ENCODE measurements around the gene NFKBIE. TPM values are rescaled to one million over a fixed set of nuclear protein-coding genes. Genes with fewer than 3 reads are reported as not detected.

Gene NFKBIE
- total and polyA plus RNA-seq, 9 of the 15 experiments (the other 6 are each of a cell fraction or from before 2014, with no cell fraction given), result 2.1 to 16.4 (median 11.7) TPM

GRCh38 chr6:44221291-44221960 lies 43.9 kb downstream of the NFKBIE start (continued):
- TF ChIP-seq KDM5B (IDR thresholded peaks at IDR 0.05; ENCODE audit: insufficient replicate concordance, low read depth, low read length), result peak; percentile 14
- no peak for TF ChIP-seq ILF3 (IDR thresholded peaks at IDR 0.05; ENCODE audit: borderline replicate concordance)
- TF ChIP-seq MYNN (IDR thresholded peaks at IDR 0.05), result peak; percentile 81
- no peak for TF ChIP-seq MYNN (CRISPR knock-in tag; IDR thresholded peaks at IDR 0.05)
- TF ChIP-seq POLR3G (IDR thresholded peaks at IDR 0.05; ENCODE audit: extremely low read depth, insufficient read length, insufficient replicate concordance), result no peak
- TF ChIP-seq FOXP1 (CRISPR knock-in tag; IDR thresholded peaks at IDR 0.05), result peak; percentile 65; the same call in 1 of the 2 replicates
- TF ChIP-seq MTA3 (IDR thresholded peaks at IDR 0.05; ENCODE audit: borderline replicate concordance), result peak; percentile 59; the same call in 1 of the 2 replicates
- no peak for TF ChIP-seq FOXA1 (IDR thresholded peaks at IDR 0.05; ENCODE audit: borderline replicate concordance)
- TF ChIP-seq, protein P1, sequence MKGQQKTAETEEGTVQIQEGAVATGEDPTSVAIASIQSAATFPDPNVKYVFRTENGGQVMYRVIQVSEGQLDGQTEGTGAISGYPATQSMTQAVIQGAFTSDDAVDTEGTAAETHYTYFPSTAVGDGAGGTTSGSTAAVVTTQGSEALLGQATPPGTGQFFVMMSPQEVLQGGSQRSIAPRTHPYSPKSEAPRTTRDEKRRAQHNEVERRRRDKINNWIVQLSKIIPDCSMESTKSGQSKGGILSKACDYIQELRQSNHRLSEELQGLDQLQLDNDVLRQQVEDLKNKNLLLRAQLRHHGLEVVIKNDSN (CRISPR knock-in tag; IDR thresholded peaks at IDR 0.05), result peak; percentile 43; the same call in 1 of the 2 replicates
- no peak for TF ChIP-seq FOS (IDR thresholded peaks at IDR 0.05; ENCODE audit: extremely low read depth, insufficient read length)
- peak; percentile 61 for TF ChIP-seq MYC (IDR thresholded peaks at IDR 0.05; ENCODE audit: low read depth, low read length)
- TF ChIP-seq MYC (CRISPR knock-in tag; IDR thresholded peaks at IDR 0.05; ENCODE audit: borderline replicate concordance, low read depth), result no peak
- no peak for TF ChIP-seq ZNF253 (CRISPR knock-in tag; conservative IDR thresholded peaks at IDR 0.05)
- TF ChIP-seq E2F6 (IDR thresholded peaks at IDR 0.05; ENCODE audit: borderline replicate concordance in 1 of 2, extremely low read depth in 1 of 2, insufficient read depth in 1 of 2, insufficient read length in 1 of 2, low read depth in 1 of 2, low read length in 1 of 2, poor library complexity in 1 of 2, severe bottlenecking in 1 of 2), result peak in 1 of 2 experiments; percentile 4
- TF ChIP-seq CC2D1A (IDR thresholded peaks at IDR 0.05), result no peak
- TF ChIP-seq ZNF347 (CRISPR knock-in tag; IDR thresholded peaks at IDR 0.05; ENCODE audit: low read depth), result no peak
- 0 out of 4 replicates have a peak, but pooled peaks of 1 of the 2 experiments have one; percentile 27 for TF ChIP-seq MNT (conservative IDR thresholded peaks at IDR 0.05)
- no peak for TF ChIP-seq ZBTB43 (CRISPR knock-in tag; IDR thresholded peaks at IDR 0.05)
- 0 out of 2 replicates have a peak, but pooled peaks have one; percentile 21 for TF ChIP-seq ZKSCAN1 (IDR thresholded peaks at IDR 0.05; ENCODE audit: low read depth, low read length)
- no peak for TF ChIP-seq POLR2H (tag; IDR thresholded peaks at IDR 0.05; ENCODE audit: low read depth)
- TF ChIP-seq, protein P2, sequence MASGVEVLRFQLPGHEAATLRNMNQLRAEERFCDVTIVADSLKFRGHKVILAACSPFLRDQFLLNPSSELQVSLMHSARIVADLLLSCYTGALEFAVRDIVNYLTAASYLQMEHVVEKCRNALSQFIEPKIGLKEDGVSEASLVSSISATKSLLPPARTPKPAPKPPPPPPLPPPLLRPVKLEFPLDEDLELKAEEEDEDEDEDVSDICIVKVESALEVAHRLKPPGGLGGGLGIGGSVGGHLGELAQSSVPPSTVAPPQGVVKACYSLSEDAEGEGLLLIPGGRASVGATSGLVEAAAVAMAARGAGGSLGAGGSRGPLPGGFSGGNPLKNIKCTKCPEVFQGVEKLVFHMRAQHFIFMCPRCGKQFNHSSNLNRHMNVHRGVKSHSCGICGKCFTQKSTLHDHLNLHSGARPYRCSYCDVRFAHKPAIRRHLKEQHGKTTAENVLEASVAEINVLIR (CRISPR knock-in tag; IDR thresholded peaks at IDR 0.05), result 0 out of 2 replicates have a peak, but pooled peaks have one; percentile 23
- no peak for TF ChIP-seq CBFA2T3 (IDR thresholded peaks at IDR 0.05)
- no peak; the same call in 1 of the 2 replicates for TF ChIP-seq ETV1 (tag; conservative IDR thresholded peaks at IDR 0.05; ENCODE audit: low read depth)
